NCI-H1092 treated with DMSO at 0.1 percent for 48 hours (cell line): Measurements from ENCODE around the gene MUC5AC.
"Not testable (repeated sequence)": the region's sequence is repeated elsewhere in the genome, so short reads cannot be mapped to it uniquely, and the experiment has no call there.

Experiments used
- DNase-seq: peaks from one replicate; lab custom pipeline; 2025; lab: John Stamatoyannopoulos, UW

Gene MUC5AC, protein sequence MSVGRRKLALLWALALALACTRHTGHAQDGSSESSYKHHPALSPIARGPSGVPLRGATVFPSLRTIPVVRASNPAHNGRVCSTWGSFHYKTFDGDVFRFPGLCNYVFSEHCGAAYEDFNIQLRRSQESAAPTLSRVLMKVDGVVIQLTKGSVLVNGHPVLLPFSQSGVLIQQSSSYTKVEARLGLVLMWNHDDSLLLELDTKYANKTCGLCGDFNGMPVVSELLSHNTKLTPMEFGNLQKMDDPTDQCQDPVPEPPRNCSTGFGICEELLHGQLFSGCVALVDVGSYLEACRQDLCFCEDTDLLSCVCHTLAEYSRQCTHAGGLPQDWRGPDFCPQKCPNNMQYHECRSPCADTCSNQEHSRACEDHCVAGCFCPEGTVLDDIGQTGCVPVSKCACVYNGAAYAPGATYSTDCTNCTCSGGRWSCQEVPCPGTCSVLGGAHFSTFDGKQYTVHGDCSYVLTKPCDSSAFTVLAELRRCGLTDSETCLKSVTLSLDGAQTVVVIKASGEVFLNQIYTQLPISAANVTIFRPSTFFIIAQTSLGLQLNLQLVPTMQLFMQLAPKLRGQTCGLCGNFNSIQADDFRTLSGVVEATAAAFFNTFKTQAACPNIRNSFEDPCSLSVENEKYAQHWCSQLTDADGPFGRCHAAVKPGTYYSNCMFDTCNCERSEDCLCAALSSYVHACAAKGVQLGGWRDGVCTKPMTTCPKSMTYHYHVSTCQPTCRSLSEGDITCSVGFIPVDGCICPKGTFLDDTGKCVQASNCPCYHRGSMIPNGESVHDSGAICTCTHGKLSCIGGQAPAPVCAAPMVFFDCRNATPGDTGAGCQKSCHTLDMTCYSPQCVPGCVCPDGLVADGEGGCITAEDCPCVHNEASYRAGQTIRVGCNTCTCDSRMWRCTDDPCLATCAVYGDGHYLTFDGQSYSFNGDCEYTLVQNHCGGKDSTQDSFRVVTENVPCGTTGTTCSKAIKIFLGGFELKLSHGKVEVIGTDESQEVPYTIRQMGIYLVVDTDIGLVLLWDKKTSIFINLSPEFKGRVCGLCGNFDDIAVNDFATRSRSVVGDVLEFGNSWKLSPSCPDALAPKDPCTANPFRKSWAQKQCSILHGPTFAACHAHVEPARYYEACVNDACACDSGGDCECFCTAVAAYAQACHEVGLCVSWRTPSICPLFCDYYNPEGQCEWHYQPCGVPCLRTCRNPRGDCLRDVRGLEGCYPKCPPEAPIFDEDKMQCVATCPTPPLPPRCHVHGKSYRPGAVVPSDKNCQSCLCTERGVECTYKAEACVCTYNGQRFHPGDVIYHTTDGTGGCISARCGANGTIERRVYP (N-terminal part only)

DNA sequence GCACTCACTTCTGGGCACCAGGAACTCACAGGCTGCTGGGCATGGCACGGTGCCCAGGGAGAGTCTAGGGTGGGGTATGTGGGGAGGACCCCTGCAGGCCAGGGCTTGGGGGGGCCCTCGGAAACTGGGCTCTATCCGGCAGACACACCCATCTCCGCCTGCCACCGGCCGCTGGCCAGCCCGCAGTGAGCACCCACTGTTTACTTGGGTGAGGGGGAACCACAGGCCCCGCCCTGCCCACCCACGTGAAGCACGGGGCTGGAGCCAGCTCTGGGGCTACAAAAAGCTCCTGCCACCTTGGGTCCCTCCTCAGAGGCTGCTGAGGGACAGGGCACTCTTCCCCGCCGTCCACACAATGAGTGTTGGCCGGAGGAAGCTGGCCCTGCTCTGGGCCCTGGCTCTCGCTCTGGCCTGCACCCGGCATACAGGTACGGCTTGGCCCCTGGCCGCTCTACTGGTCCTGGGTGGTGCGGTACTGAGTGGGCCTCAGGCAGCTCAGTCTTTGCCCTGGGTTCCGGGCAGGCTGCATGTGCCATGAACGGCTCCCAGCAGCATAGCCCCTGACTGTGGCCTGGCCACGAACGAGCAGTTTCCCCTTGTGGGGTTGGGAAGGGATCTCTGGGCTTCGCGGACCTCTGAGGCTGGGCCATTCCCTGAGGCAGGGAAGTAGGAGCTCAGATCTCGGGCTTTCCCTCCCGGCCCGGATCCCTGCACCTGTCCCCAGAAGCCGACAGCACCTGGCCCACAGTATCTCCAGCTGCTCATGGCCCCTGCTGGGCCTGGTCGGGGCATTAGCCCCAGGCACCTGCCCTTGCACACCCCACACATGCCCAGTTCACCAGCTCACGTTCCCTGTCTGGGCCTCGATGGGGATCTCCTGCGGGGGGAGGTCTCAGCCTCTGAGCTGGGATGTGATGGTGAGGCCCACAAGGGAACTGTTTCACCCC lies at the start of gene MUC5AC:
TSS of gene MUC5AC (plus strand) at position 309 of the 947 bp plus-strand sequence. CDS start at position 356, 47 bp downstream.
- no peak for DNase-seq

DNA sequence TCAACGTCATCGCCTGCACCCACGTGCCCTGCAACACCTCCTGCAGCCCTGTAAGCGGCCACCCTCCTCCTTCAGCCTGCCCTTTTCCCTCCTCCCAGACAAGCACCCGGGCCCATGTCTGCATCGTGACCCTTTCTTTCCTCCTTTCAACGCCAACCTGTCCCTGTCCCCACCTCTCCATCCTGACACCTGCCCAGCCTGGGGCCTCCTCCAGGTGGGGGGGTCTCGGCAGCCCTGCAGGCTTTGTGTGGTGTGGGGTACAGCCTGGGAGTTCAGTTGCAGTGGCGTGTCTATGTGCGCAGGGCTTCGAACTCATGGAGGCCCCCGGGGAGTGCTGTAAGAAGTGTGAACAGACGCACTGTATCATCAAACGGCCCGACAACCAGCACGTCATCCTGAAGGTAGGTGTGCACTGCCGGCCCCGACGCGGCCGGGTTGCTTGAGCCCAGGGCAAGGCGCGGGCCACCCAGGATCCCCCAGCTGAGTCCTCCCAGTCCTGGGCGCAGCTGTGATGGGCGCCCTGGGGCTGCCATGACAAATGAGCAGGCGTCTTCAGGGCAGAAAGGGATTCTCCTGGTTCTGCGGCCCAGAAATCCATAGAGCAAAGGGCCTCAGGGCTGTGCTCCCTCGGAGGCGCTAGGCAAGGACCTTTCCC lies 49.4 kb upstream of the MUC5AC start:
- no peak for DNase-seq

DNA sequence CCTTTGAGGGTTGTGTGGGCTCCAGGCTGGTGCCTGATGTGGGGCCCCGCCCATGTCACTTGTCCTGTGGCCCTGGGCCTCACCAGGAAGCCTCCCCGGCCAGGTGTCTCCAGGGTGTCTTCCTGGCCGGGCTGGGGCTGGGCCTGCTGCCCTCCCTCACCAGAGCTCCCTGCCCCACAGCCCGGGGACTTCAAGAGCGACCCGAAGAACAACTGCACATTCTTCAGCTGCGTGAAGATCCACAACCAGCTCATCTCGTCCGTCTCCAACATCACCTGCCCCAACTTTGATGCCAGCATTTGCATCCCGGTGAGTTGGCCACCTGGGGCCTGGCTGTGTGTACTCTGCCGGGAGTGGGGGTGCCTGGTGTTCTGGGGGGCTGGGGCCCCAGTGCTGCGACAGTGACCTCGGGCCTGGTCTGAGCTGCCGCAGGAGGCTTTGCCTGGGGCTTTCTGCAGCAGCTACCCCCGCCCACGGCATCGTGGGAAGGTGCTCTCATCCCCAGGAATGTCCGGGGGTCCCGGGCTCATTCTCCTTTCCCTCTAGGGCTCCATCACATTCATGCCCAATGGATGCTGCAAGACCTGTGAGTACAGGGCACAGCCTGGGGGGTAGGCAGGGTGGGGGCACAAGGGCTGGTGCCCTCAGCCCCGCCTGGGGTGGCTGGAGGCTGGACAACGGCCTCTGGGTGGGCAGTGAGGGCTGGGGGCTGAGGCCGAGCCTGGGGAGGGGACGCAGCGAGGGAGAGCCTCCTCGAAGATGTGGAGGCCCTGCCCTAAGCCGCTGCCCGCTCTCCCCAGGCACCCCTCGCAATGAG lies 48.4 kb upstream of the MUC5AC start:
- no peak for DNase-seq

DNA sequence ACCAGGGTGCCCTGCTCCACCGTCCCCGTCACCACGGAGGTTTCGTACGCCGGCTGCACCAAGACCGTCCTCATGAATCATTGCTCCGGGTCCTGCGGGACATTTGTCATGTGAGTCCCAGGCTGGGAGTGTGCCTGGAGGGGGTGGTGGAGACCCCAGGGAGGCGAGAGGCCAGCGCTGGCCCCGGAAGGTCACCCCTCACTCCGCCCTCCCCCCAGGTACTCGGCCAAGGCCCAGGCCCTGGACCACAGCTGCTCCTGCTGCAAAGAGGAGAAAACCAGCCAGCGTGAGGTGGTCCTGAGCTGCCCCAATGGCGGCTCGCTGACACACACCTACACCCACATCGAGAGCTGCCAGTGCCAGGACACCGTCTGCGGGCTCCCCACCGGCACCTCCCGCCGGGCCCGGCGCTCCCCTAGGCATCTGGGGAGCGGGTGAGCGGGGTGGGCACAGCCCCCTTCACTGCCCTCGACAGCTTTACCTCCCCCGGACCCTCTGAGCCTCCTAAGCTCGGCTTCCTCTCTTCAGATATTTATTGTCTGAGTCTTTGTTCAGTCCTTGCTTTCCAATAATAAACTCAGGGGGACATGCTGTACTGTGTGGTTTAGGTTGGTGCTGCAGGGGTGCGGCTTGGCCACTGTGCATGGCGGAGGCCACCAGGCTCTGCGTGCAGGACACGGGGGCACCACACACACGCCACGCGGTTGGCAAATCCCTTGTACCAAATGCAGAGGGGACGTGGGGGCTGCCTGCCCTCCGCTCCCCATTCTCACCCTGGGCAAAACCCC lies 47.6 kb upstream of the MUC5AC start:
- no peak for DNase-seq

DNA sequence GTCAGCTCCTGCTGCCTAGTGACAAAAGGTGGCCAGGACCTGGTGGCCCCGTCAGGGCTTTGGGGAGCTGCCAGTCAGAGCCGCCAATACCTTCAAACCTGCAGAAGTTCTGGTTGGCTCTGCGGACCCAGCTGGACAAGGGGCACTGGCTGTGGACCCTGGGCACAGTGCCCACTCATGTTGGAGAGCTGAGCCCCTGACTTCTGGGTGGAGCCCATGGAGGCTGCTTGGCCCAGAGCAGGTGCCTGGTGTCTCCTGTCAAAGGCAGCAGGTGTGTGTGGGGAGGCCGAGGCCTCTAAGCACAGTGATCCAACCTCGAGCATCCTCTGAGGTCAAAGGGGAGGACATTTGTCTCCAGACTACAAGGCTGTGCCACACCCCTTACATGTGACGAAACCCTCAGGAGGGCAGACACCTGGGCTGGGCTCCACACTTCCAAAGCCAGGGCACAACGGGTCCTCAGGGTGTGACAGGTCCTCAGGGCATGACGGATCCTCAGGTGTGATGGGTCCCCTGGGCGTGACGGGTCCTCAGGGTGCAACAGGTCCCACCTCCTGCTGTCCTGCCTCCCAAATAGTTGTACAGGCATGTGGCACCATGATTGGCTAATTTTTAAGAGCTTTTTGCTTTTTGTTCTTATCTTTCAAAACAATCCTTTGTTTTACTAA lies 46.1 kb upstream of the MUC5AC start:
- no peak for DNase-seq

DNA sequence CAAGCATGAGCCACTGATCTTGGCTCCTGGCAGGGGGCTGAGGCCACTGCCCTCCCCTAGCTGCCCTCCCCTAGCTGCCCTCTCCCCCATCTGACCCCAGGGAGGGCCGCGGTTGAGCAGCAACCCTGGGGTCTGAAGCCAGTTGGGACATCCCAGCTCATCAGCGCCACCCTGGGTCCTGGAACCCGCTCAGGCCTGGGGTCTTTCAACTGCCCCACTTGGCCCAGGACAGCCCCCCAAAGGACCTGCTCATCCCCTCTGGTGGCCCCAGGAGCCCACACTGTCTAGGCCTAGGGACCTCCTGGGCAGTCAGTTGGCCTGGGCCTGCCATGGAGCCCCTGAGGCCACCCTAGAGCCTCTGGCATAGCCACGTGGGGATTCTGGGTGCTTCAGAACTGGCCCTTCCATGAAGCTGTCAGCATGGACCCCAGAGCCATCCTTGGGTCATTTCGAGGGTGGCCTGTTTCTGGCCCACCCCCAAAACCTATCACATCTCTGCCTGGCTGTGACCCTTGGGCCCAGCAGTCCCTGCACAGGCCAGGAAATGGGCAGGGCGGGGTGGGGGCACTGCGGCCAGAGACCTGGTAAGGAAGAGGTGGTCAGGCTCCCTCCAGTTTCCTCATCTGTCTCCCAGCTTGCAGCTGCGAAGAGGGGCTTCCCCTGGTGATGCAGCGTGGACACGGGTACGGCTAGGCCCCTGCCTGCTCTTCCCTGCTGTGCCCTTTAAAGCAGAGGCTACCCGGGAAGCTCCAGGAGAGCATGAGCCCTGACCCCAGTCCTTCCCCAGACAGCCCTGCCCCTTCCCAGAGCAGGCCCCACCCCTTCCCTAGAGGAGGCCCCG lies 45.2 kb upstream of the MUC5AC start:
- DNase-seq: no peak

DNA sequence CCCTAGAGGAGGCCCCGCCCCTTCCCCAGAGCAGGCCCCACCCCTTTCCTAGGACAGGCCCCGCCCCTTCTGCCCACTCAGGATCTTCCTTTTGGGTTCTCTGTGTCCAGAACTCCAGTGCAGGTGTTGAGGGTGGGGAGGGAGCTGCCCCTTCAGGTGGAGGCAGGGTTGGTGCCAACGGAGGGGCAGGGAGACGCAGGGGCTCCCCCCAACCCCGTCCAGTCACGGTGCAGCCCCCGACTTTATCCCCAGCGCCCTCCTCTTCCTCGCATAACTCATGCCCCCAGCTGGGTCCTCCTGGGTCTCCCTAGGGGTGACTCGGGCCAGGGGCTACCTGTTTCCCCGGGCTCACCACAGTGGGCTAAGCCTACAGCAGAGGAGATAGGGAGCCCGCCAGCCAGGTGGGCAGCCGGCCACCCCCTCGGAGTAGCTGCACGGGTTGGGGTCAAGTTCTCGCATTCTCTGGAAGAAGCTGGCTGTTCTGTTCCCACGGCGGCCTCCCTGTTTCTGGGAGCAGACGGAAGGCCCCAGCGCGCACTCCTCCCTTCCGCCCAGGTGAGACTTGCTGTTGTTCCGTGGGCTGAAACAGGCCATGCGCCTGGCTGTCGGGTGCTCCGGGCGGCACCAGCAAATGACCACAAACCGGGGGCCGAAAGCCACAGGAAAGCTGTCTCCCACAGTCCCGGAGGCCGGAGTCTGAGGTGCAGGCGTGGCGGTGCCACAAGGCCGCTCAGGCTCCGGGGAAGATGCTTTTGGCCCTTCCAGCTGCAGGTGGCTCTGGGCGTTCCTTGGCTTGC lies 44.1 kb upstream of the MUC5AC start:
- no peak for DNase-seq

DNA sequence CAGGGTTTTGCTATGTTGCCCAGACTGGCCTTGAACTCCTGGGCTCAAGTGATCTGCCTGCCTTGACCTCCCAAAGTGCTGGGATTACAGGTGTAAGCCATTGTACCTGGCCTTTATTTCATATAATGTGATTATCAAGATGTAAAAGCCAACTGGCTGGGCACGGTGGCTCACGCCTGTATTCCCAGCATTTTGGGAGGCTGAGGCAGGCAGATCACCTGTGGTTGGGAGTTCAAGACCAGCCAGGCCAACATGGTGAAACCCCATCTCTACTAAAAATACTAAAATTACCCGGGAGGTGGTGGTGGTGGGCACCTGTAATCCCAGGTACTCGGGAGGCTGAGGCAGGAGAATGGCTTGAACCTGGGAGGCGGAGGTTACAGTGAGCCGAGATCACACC lies 42.5 kb upstream of the MUC5AC start:
- DNase-seq: not testable (repeated sequence)

DNA sequence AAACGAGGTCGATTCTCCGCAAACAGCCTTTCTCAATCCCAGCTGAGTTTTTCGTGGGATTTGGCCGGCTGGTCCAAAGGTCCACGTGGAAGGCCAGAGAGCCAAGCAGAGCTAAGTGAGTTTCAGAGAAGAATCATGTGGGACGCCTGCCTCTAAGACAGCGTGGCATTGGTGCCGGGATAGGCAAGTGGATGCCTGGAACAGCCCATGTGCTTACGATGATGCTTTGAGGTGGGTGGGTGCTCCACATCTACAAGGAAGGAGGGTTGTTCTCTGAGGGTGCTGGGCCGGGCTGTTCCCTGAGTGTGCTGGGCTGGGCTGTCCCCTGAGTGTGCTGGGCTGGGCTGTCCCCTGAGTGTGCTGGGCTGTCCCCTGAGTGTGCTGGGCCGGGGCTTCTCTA lies 41.6 kb upstream of the MUC5AC start:
- no peak for DNase-seq

DNA sequence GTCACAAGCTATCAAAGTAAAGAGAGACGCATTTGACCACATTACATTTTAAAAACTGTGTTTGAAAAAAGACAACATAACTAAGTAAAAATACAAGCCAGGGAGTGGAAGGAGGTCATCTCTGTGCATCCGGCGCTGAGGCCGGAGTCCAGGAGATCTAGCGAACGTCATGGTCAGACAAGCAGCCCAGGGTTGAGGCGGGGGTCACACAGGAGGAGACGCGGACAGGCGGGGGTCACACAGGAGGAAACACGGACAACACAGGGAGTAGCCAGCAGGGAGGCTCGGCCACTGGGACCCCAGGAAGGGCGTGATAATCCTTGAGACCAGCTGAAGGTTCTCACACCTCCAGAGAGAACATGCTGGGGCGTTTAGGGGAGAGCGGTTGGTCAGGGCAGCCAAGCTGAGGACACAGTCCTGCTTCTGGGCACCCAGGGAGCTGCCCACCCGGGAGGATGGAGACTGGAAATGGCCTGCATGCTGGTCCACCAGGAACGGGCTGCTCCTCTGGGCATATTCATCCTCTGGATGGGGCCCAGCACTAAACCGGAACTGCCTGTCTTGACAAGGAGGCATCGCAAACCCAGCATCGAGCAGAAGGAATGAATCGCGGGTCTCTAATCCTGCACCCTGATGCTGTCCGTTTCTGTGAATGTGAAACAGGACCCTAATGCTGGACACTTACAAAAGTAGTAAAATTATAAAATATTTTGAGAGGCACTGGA lies 40.9 kb upstream of the MUC5AC start:
- no peak for DNase-seq

DNA sequence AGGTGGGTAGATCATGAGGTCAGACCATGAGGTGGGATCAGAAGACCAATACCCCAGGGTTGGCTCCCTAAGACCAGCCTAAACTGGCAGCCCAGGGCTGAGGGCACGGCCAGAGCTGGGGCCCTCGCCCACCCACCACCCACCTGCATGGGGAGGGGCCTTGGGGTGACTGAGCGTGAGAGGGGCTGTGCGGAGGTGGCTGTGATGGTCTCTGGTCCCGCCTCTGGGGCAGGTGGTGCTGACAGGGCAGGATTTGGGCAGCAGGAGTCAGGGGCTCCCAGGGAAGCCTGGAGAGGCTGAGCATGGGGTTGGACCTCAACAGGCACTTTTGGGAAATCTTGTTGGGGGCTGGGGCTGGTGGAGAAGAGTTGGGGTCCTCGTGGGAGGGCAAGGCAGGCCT lies 39.8 kb upstream of the MUC5AC start:
- DNase-seq: no peak

DNA sequence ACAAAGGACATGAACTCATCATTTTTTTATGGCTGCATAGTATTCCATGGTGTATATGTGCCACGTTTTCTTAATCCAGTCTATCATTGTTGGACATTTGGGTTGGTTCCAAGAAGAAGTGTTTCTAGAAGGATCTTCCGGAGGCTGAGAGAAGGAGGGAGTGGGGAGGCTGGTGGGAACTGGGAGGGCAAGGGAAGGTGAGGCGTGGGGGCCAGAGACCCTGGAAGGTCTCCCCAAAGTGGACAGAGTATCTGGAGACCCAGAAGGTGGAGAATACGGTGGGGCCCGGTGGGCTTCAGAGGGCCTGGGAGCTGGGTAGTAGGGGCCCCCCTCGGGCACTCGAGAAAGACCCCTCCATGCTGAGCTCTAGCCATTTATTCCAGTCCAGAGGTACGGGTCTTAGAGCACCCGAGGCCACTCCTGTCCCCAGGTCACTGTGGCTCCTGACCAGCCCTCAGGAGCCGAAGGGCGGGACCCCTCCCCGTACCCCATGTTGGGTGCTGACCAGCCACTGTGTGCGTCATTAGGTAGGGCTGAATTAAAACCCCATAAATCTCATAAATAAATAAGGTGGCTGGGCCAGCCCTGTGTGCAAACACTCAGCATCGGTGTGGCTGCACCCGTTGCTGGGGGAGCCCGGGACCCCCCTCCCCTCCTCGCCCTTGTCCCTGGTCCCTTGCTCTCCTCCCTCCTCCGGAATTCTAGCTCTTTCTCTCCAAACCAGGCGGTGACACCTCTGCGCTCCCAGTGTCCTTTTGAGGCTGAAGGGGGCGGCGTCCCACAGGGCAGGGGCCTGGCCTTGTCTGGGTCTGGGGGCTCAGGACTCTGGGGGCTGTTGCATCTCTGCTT lies 38.8 kb upstream of the MUC5AC start:
- no peak for DNase-seq

DNA sequence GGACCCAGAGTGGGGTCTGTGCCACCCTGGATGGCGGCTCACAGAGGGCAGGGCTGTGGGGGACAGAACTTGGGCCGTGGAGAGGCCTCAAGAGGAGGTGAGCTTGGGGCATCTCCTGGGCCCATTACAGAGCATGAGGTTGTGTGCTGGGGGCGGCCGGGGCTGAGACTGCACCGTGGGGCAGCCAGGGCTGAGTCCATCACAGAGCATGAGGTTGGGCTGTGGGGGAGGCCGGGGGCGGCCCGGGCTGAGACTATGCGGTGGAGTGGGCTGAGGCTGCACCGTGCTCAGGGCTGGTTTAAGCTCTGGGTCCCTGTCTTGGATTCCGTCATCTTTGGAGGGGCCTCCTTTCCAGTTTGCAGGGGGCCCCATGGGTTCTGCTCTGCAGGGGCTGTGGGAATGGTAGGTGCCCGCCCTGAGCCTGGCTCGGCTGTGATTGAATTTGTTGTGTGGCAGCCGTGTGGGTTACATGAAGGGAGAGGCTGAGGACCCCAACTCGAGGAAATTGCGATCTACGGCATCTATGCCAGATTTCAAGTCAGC lies 38.1 kb upstream of the MUC5AC start:
- DNase-seq: no peak

DNA sequence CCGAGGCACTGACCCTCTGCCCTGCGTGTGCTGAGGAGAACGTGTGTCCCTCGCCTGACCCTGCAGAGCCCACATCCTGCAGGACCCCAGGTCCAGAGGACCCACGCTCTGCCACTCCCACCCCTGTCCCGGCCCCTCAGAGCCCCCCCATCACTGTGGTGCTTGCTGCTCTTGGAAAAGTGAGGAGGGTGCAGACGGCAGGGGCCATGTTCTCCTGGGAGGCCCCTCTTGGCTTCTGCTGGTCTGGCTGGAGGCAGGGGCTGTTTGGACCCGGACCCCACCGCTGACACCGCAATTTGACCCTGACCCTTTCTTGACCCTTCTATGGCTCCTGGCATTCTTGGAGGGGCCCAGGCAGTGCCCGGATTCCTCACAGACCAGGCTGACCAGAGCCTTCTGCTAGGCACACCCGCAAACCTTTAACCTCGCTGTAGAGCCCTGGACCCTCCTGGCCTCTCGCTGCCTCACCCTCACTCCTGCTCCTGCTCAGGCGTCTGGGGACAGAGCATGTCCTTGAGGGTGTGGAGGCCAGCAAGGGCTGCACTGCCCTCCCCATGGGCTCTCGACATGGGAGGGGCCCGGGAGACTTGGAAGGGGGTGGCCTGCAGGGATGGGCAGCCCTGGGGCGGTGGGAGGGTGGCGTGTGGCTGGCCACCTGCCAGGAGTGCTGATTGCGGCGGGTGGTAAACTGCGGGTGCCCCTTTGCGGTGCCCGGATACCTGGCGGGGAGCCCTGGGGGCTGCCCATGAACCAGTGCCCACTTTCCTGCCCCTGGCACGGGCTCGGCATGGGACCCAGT lies 37.0 kb upstream of the MUC5AC start:
- no peak for DNase-seq
